Dermis blood vessel endothelial cell (primary cell): Measurements from ENCODE around the gene NECTIN2. TPM values are rescaled to one million over a fixed set of nuclear protein-coding genes. Genes with fewer than 3 reads are reported as not detected.
"Not testable (repeated sequence)": the region's sequence is repeated elsewhere in the genome, so short reads cannot be mapped to it uniquely, and the experiment has no call there.

Experiments used
- DNase-seq: peaks from one replicate; pipeline ENCODE4 v3.0.0; 2010
- total RNA-seq: library from RNA; depleted of rRNA; stranded (reverse); fragments of >200 nt; gene quantifications from 2 replicates; pipeline ENCODE4 v1.2.3, GENCODE V29; 2014

Gene NECTIN2
- total RNA-seq, 1 donor from 2014 or later, result 154 TPM

GRCh38 chr19:44887648-44888047 is 41.6 kb downstream of the NECTIN2 start:
- DNase-seq, result no peak

GRCh38 chr19:44888335-44888734 is 42.2 kb downstream of the NECTIN2 start:
- not testable (repeated sequence) for DNase-seq

GRCh38 chr19:44889830-44890365 is 43.8 kb downstream of the NECTIN2 start:
- DNase-seq, result no peak

- DNase-seq, result peak; percentile 100
Observed at GRCh38 chr19:44890366-44891015, 44.4 kb downstream of the NECTIN2 start.

GRCh38 chr19:44891016-44891882 is 45.2 kb downstream of the NECTIN2 start, which contains the start of gene TOMM40:
TSS of gene TOMM40 (plus strand) at chr19:44891254. CDS start at chr19:44891416, 162 bp downstream.
- DNase-seq, result peak; percentile 18

- DNase-seq, result no peak
Observed at GRCh38 chr19:44892932-44893331, 46.8 kb downstream of the NECTIN2 start.

GRCh38 chr19:44893332-44894051 is 47.4 kb downstream of the NECTIN2 start:
- DNase-seq, result no peak

GRCh38 chr19:44894052-44894400 is 47.9 kb downstream of the NECTIN2 start:
- no peak for DNase-seq

- DNase-seq, result no peak
Observed at GRCh38 chr19:44894946-44895345, 48.8 kb downstream of the NECTIN2 start.

GRCh38 chr19:44897835-44898234 is 51.7 kb downstream of the NECTIN2 start:
- no peak for DNase-seq

- DNase-seq, result no peak
Observed at GRCh38 chr19:44900328-44901244, 54.5 kb downstream of the NECTIN2 start.

- DNase-seq, result no peak
Observed at GRCh38 chr19:44903216-44903601, 57.1 kb downstream of the NECTIN2 start.

- DNase-seq, result peak; percentile 76
Observed at GRCh38 chr19:44903602-44904425, 57.7 kb downstream of the NECTIN2 start.

- DNase-seq, result no peak
Observed at GRCh38 chr19:44904426-44904994, 58.4 kb downstream of the NECTIN2 start.

GRCh38 chr19:44905437-44906160 is 59.5 kb downstream of the NECTIN2 start, which contains the start of gene APOE:
TSS of gene APOE (plus strand) at chr19:44905796. CDS start at chr19:44906625, 829 bp downstream.
- no peak for DNase-seq

- no peak for DNase-seq
Observed at GRCh38 chr19:44907613-44908012, 61.5 kb downstream of the NECTIN2 start.

- DNase-seq, result no peak
Observed at GRCh38 chr19:44908074-44908835, 62.2 kb downstream of the NECTIN2 start.

GRCh38 chr19:44908836-44909261 is 62.8 kb downstream of the NECTIN2 start:
- no peak for DNase-seq

- no peak for DNase-seq
Observed at GRCh38 chr19:44909775-44910174, 63.7 kb downstream of the NECTIN2 start.
